Panc1 (cell line): Measurements from ENCODE around the gene RSL24D1. TPM values are rescaled to one million over a fixed set of nuclear protein-coding genes. Genes with fewer than 3 reads are reported as not detected.

Source experiments
- ATAC-seq: fragments of 200-7000 bp; cut with Tn5 transposase; 2 replicates; pipeline ENCODE4 v1.9.1; 2020; ENCODE audit warnings: mild to moderate bottlenecking, moderate library complexity
- BruUV-seq: library from RNA; stranded (reverse); fragments of 400-500 nt; replicated peaks from 2 replicates; lab custom pipeline; 2021; lab: Mats Ljungman, UMichigan
- CTCF ChIA-PET: fragments of 300-600 bp; sonication (Branson Sonifier 250); formaldehyde crosslinking; loops from one replicate; lab custom pipeline; 2022; ENCODE audit warnings: antibody characterized with exemption; lab: Charles Lee
- POLR2A ChIA-PET: fragments of 300-600 bp; sonication (Branson Sonifier 250); formaldehyde crosslinking; loops from one replicate; lab custom pipeline; 2022; ENCODE audit warnings: antibody characterized with exemption; lab: Charles Lee
- DNase-seq: peaks from one replicate; pipeline ENCODE4 v3.0.0-alpha.2; 2010; ENCODE audit warnings: low read depth, low spot score
- H3K27ac ChIP-seq: 2 replicates; pipeline ENCODE4 v1.5.1; 2011; ENCODE audit warnings: mild to moderate bottlenecking, low read length, inconsistent platforms
- H3K27me3 ChIP-seq: fragments of 200-500 bp; sonication (Bioruptor generic); 2 replicates; pipeline ENCODE4 v1.6.0; 2014; ENCODE audit warnings: low read length, inconsistent platforms; ENCODE audit not compliant: control insufficient read depth, insufficient read depth
- H3K36me3 ChIP-seq: fragments of 200-500 bp; sonication (Bioruptor generic); 2 replicates; pipeline ENCODE4 v1.5.1; 2014; ENCODE audit warnings: inconsistent platforms, mild to moderate bottlenecking, low read length, moderate library complexity; ENCODE audit not compliant: control insufficient read depth, insufficient read depth
- H3K4me1 ChIP-seq: 2 replicates; pipeline ENCODE4 v1.5.1; 2011; ENCODE audit warnings: inconsistent platforms, mild to moderate bottlenecking, low read length, moderate library complexity; ENCODE audit not compliant: control insufficient read depth, insufficient read depth
- H3K4me3 ChIP-seq, 2 experiments: 2 replicates each; pipeline ENCODE4 v1.5.1; 2011 to 2012; ENCODE audit warnings: low read depth in 2 of 2, low read length in 2 of 2, mild to moderate bottlenecking in 2 of 2, inconsistent platforms in 1 of 2, moderate library complexity in 1 of 2
- H3K9me3 ChIP-seq: fragments of 200-500 bp; sonication (Bioruptor generic); 2 replicates; pipeline ENCODE4 v1.5.1; 2014; ENCODE audit warnings: low read depth, mild to moderate bottlenecking, inconsistent platforms, low read length, moderate library complexity; ENCODE audit not compliant: control insufficient read depth, insufficient read depth
- POLR2AphosphoS5 ChIP-seq: IDR thresholded peaks from 2 replicates; pipeline ENCODE4 v1.6.1; 2012; ENCODE audit warnings: mild to moderate bottlenecking, low read depth, low read length, moderate library complexity
- SIN3A ChIP-seq: IDR thresholded peaks from 2 replicates; pipeline ENCODE4 v1.6.1; 2012; ENCODE audit warnings: low read depth, mild to moderate bottlenecking, low read length, moderate library complexity, borderline replicate concordance; ENCODE audit not compliant: insufficient read depth
- TCF7L2 ChIP-seq: IDR thresholded peaks from 2 replicates; pipeline ENCODE4 v1.6.1; 2011; ENCODE audit warnings: mild to moderate bottlenecking, low read depth, low read length, inconsistent platforms
- in situ Hi-C: cut with HindIII; loops from 2 replicates; pipeline ENCODE4 v1.10.0; 2016; ENCODE audit warnings: low sequenced_read_pairs, low pct_unique_long_range_greater_than_20kb
- intact Hi-C: fragments of 100-400 bp; cut with micrococcal nuclease; formaldehyde crosslinking; loops from one replicate; pipeline ENCODE4 v1.10.0; 2022; ENCODE audit not compliant: unreplicated experiment
- total RNA-seq: library from RNA; stranded (reverse); gene quantifications from one replicate; pipeline ENCODE4 v1.2.1, GENCODE V29; 2021; ENCODE audit not compliant: unreplicated experiment
- TF ChIP-seq, protein P1 (sequence below), 2 experiments: IDR thresholded peaks; 2 replicates each; pipeline ENCODE4 v1.6.1; 2011 to 2012; ENCODE audit warnings: low read depth in 2 of 2, control low read depth in 1 of 2, low read length in 1 of 2, mild to moderate bottlenecking in 1 of 2, moderate library complexity in 1 of 2; ENCODE audit not compliant: insufficient read depth in 1 of 2
- TF ChIP-seq, protein P2 (sequence below): fragments of 450-650 bp; IDR thresholded peaks from 2 replicates; pipeline ENCODE4 v1.5.1; 2017; ENCODE audit warnings: mild to moderate bottlenecking

RSL24D1 gene
- total RNA-seq, 1 experiment from 2014 or later: 59.8 TPM

DNA sequence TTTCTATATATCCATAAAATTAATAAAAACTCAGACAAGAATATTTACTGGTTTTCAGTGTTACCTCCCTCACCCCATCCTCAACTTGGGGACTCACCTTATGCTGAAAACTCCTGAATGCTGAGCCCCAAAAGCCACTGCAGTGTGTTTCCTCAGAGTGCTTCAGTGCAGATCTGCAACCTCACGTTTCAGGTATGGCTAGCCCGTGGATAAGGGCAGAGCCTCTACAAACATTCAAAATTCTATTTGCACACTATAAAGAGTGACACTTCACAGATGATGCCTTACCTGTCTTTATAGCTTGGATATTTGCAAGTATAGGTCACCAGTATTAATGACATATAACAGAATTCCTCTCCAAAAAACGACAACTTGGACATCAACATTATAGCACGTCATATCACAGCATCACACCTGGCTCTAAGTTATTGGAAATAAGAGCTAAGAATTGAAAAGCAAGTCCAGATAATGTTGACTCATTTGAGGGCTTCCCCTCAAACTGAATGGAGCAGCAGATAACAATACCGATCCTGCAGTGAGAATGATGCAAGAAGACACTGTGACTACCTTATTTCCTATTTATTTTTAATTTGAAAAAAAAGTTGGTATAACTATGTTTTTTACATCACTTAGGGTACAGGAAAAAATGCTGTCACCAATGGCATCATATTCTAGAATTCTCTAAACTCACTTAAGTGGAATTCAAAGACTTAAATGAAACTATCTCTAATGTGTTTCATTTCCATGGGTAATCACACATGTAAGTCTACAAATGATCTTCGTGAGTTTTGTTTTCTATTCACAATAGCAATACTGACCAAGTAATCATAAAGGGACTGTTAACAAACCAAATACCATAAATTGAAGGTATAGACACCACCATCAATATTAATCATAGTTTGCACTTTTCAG is 40.7 kb upstream of the RSL24D1 start:
- no peaks in the 10 kb centered on the region for H3K9me3 ChIP-seq
- ATAC-seq (no peak), DNase-seq (no peak)
- no peaks in the 10 kb centered on the region; the same call in 1 of the 2 replicates for H3K27me3 ChIP-seq
- BruUV-seq: no TSS peak
- no peak overlapping the region for H3K27ac ChIP-seq
- H3K4me3 ChIP-seq: no peak overlapping the region
- ChIA-PET POLR2A (no interaction called here), CTCF (interaction anchor here (0.6 kb wide), 1 partner anchor 170 kb away, joined by 7 read pairs; no protein-coding TSS in a partner anchor)
- no peaks in the 10 kb centered on the region for H3K4me1 ChIP-seq
- in situ Hi-C loops (no loop called here), intact Hi-C loops (no loop called here)
- no peaks in the 10 kb centered on the region for H3K36me3 ChIP-seq
- TF ChIP-seq SIN3A (no peak), TCF7L2 (no peak), POLR2AphosphoS5 (no peak)
- TF ChIP-seq, protein P1, sequence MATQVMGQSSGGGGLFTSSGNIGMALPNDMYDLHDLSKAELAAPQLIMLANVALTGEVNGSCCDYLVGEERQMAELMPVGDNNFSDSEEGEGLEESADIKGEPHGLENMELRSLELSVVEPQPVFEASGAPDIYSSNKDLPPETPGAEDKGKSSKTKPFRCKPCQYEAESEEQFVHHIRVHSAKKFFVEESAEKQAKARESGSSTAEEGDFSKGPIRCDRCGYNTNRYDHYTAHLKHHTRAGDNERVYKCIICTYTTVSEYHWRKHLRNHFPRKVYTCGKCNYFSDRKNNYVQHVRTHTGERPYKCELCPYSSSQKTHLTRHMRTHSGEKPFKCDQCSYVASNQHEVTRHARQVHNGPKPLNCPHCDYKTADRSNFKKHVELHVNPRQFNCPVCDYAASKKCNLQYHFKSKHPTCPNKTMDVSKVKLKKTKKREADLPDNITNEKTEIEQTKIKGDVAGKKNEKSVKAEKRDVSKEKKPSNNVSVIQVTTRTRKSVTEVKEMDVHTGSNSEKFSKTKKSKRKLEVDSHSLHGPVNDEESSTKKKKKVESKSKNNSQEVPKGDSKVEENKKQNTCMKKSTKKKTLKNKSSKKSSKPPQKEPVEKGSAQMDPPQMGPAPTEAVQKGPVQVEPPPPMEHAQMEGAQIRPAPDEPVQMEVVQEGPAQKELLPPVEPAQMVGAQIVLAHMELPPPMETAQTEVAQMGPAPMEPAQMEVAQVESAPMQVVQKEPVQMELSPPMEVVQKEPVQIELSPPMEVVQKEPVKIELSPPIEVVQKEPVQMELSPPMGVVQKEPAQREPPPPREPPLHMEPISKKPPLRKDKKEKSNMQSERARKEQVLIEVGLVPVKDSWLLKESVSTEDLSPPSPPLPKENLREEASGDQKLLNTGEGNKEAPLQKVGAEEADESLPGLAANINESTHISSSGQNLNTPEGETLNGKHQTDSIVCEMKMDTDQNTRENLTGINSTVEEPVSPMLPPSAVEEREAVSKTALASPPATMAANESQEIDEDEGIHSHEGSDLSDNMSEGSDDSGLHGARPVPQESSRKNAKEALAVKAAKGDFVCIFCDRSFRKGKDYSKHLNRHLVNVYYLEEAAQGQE (IDR thresholded peaks at IDR 0.05; ENCODE audit: insufficient read depth in 1 of 2, low read depth in 2 of 2, low read length in 1 of 2): no peak
- TF ChIP-seq, protein P2, sequence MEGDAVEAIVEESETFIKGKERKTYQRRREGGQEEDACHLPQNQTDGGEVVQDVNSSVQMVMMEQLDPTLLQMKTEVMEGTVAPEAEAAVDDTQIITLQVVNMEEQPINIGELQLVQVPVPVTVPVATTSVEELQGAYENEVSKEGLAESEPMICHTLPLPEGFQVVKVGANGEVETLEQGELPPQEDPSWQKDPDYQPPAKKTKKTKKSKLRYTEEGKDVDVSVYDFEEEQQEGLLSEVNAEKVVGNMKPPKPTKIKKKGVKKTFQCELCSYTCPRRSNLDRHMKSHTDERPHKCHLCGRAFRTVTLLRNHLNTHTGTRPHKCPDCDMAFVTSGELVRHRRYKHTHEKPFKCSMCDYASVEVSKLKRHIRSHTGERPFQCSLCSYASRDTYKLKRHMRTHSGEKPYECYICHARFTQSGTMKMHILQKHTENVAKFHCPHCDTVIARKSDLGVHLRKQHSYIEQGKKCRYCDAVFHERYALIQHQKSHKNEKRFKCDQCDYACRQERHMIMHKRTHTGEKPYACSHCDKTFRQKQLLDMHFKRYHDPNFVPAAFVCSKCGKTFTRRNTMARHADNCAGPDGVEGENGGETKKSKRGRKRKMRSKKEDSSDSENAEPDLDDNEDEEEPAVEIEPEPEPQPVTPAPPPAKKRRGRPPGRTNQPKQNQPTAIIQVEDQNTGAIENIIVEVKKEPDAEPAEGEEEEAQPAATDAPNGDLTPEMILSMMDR: no peak

DNA sequence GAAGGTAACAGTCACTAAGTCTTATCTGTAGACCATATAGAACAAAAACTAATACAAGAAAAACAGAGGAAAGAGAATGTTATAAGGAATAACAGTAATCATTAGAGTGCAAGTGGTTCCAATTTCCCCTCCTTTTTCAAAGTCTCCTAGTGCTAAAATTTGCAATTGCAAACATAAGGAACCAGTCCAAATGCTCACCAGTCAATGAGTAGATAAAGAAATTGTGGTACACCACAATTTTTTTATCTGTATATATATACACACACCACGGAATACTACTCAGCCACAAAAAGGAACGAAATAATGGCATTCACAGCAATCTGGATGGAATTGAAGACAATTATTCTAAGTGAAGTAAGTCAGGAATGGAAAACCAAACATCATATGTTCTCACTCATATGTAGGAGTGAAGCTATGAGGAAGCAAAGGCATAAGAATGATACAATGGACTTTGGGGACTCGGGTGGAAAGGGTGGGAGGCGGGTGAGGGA is 38.9 kb upstream of the RSL24D1 start:
- ATAC-seq: no peak
- H3K4me3 ChIP-seq: no peak overlapping the region
- BruUV-seq: no TSS peak
- no peak for DNase-seq
- intact Hi-C loops: no loop called here
- in situ Hi-C loops: no loop called here
- no peaks in the 10 kb centered on the region for H3K36me3 ChIP-seq
- H3K27ac ChIP-seq: no peak overlapping the region
- no peaks in the 10 kb centered on the region for H3K9me3 ChIP-seq
- H3K27me3 ChIP-seq: no peaks in the 10 kb centered on the region; the same call in 1 of the 2 replicates
- TF ChIP-seq SIN3A (no peak), TCF7L2 (no peak), POLR2AphosphoS5 (no peak)
- TF ChIP-seq, protein P2: no peak
- TF ChIP-seq, protein P1 (IDR thresholded peaks at IDR 0.05; ENCODE audit: insufficient read depth in 1 of 2, low read depth in 2 of 2, low read length in 1 of 2): no peak
- ChIA-PET POLR2A (no interaction called here), CTCF (no interaction called here)
- no peaks in the 10 kb centered on the region for H3K4me1 ChIP-seq
